IMR-90 (cell line): ENCODE results near the gene TNN. TPM values are rescaled to one million over a fixed set of nuclear protein-coding genes. Genes with fewer than 3 reads are reported as not detected.

Experiments
- ATAC-seq: fragments of 200-7000 bp; cut with Tn5 transposase; 2 replicates; pipeline ENCODE4 v1.9.1; 2020; ENCODE audit warnings: low read depth, mild to moderate bottlenecking, moderate library complexity
- BruUV-seq: library from RNA; stranded (reverse); fragments of 400-500 nt; replicated peaks from 2 replicates; lab custom pipeline; 2021; lab: Mats Ljungman, UMichigan
- CTCF ChIA-PET: fragments of 300-600 bp; formaldehyde crosslinking; extraction: SDS; loops from one replicate; lab custom pipeline; 2021; ENCODE audit warnings: antibody characterized with exemption; lab: Yijun Ruan, JAX
- POLR2A ChIA-PET: fragments of 300-600 bp; sonication (Branson Sonifier 250); formaldehyde crosslinking; loops from one replicate; lab custom pipeline; 2022; ENCODE audit warnings: antibody characterized with exemption; ENCODE audit not compliant: unreplicated experiment; lab: Charles Lee
- DNase-seq: peaks from one replicate; pipeline ENCODE4 v3.0.0; 2013
- H2AFZ ChIP-seq: replicated peaks from 2 replicates; pipeline ENCODE3; 2013; ENCODE audit warnings: low read length, mild to moderate bottlenecking; ENCODE audit not compliant: poor library complexity
- H2AK5ac ChIP-seq: 2 replicates; pipeline ENCODE4 v1.6.1; 2013; ENCODE audit warnings: low read depth, low read length, inconsistent platforms
- H2AK9ac ChIP-seq: replicated peaks from 2 replicates; pipeline ENCODE3; 2013; ENCODE audit warnings: mild to moderate bottlenecking, low read depth, low read length, moderate library complexity; ENCODE audit not compliant: poor library complexity
- H2BK120ac ChIP-seq: 2 replicates; pipeline ENCODE4 v1.6.1; 2013; ENCODE audit warnings: low read depth, low read length, inconsistent platforms
- H2BK15ac ChIP-seq: 3 replicates; pipeline ENCODE4 v1.6.1; 2013; ENCODE audit warnings: low read depth, low read length, inconsistent platforms
- H2BK20ac ChIP-seq: 2 replicates; pipeline ENCODE4 v1.6.1; 2013; ENCODE audit warnings: low read depth, mild to moderate bottlenecking, inconsistent platforms, low read length, moderate library complexity
- H2BK5ac ChIP-seq: 2 replicates; pipeline ENCODE4 v1.6.1; 2013; ENCODE audit warnings: mild to moderate bottlenecking, low read depth, low read length, inconsistent platforms; ENCODE audit not compliant: poor library complexity, severe bottlenecking
- H3K14ac ChIP-seq: replicated peaks from 2 replicates; pipeline ENCODE4 v1.6.1; 2013; ENCODE audit warnings: low read depth, low read length, inconsistent platforms
- H3K18ac ChIP-seq: 2 replicates; pipeline ENCODE4 v1.6.1; 2013; ENCODE audit warnings: low read depth, low read length, control low read depth
- H3K23ac ChIP-seq: 2 replicates; pipeline ENCODE4 v1.6.1; 2013; ENCODE audit warnings: low read depth, low read length, inconsistent platforms
- H3K27ac ChIP-seq: 2 replicates; pipeline ENCODE4 v1.5.1; 2013; ENCODE audit warnings: mild to moderate bottlenecking, control low read depth, low read length; ENCODE audit not compliant: insufficient read depth
- H3K27me3 ChIP-seq: 2 replicates; pipeline ENCODE4 v1.6.1; 2013; ENCODE audit warnings: low read length; ENCODE audit not compliant: control insufficient read depth, insufficient read depth
- H3K36me3 ChIP-seq: 2 replicates; pipeline ENCODE4 v1.6.1; 2013; ENCODE audit warnings: low read length, mixed read lengths; ENCODE audit not compliant: control insufficient read depth, insufficient read depth
- H3K4ac ChIP-seq: 2 replicates; pipeline ENCODE4 v1.6.1; 2013; ENCODE audit warnings: low read depth, low read length, inconsistent platforms
- H3K4me1 ChIP-seq: 2 replicates; pipeline ENCODE4 v1.6.1; 2013; ENCODE audit warnings: low read length, mixed read lengths; ENCODE audit not compliant: control insufficient read depth, insufficient read depth
- H3K4me2 ChIP-seq: 2 replicates; pipeline ENCODE4 v1.6.1; 2013; ENCODE audit warnings: low read depth, mild to moderate bottlenecking, control low read depth, low read length, moderate library complexity
- H3K4me3 ChIP-seq: 2 replicates; pipeline ENCODE4 v1.5.1; 2013; ENCODE audit warnings: low read depth, mild to moderate bottlenecking, control low read depth, low read length, moderate library complexity; ENCODE audit not compliant: insufficient read depth
- H3K56ac ChIP-seq: 2 replicates; pipeline ENCODE4 v1.6.1; 2013; ENCODE audit warnings: low read length, inconsistent platforms; ENCODE audit not compliant: insufficient read depth; ENCODE audit errors: extremely low read depth
- H3K79me1 ChIP-seq, 2 experiments: 2 replicates each; pipeline ENCODE4 v1.6.1; 2013; ENCODE audit warnings: low read length in 2 of 2, inconsistent platforms in 1 of 2, low read depth in 1 of 2
- H3K9ac ChIP-seq: 2 replicates; pipeline ENCODE4 v1.6.1; 2013; ENCODE audit warnings: low read depth, low read length, control low read depth
- H3K9me1 ChIP-seq: 2 replicates; pipeline ENCODE4 v1.6.1; 2013; ENCODE audit warnings: low read length, inconsistent platforms; ENCODE audit not compliant: insufficient read depth
- H3K9me3 ChIP-seq: 2 replicates; pipeline ENCODE4 v1.6.1; 2013; ENCODE audit warnings: low read length; ENCODE audit not compliant: control insufficient read depth, insufficient read depth
- H4K20me1 ChIP-seq: 2 replicates; pipeline ENCODE4 v1.6.1; 2013; ENCODE audit warnings: low read length, inconsistent platforms; ENCODE audit not compliant: insufficient read depth
- H4K5ac ChIP-seq: 2 replicates; pipeline ENCODE4 v1.6.1; 2013; ENCODE audit warnings: mild to moderate bottlenecking, low read depth, low read length, control low read depth
- H4K8ac ChIP-seq, 2 experiments: 2 replicates each; pipeline ENCODE4 v1.6.1; 2013; ENCODE audit warnings: low read depth in 2 of 2, low read length in 2 of 2, control low read depth in 1 of 2, inconsistent platforms in 1 of 2
- H4K91ac ChIP-seq: 2 replicates; pipeline ENCODE4 v1.6.1; 2013; ENCODE audit warnings: low read depth, low read length, inconsistent platforms; ENCODE audit not compliant: insufficient read depth
- SMC3 ChIP-seq: fragments of 150-350 bp; IDR thresholded peaks from 2 replicates; pipeline ENCODE4 v1.6.1; 2016; ENCODE audit warnings: low read depth, mild to moderate bottlenecking, antibody characterized with exemption, low read length, moderate library complexity
- WGBS, 2 experiments: methylation state at CpG; one replicate each; pipeline versions ENCODE4 v1.1.5 to v1.1.7; 2013; ENCODE audit warnings: missing lambda C conversion rate in 2 of 2; ENCODE audit not compliant: insufficient read length in 1 of 2; ENCODE audit errors: extremely low coverage in 2 of 2; 5-methylcytosine and 5-hydroxymethylcytosine counted together
- dilution Hi-C: fragments of 300-500 bp; cut with HindIII; formaldehyde crosslinking; loops from one replicate; pipeline ENCODE4 v1.14.3; 2018; ENCODE audit warnings: low sequenced_read_pairs; ENCODE audit not compliant: unreplicated experiment
- in situ Hi-C: fragments of 300-500 bp; cut with MboI; formaldehyde crosslinking; loops from 3 replicates; pipeline ENCODE4 v1.14.3; 2019; ENCODE audit warnings: low sequenced_read_pairs, inconsistent platforms, mixed read lengths
- intact Hi-C: fragments of 100-400 bp; cut with micrococcal nuclease; formaldehyde crosslinking; loops from 2 replicates; pipeline ENCODE4 v1.10.0; 2022
- polyA plus RNA-seq, 3 experiments: library from polyadenylated mRNA; depleted of rRNA; stranded (reverse); fragments of >200 nt; gene quantifications; 2 replicates each; pipeline ENCODE4 v1.2.3, GENCODE V29; 2012; ENCODE audit warnings: low replicate concordance in 1 of 3
- total RNA-seq: library from RNA; depleted of rRNA; stranded (reverse); fragments of >200 nt; gene quantifications from 2 replicates; pipeline ENCODE4 v1.2.3, GENCODE V29; 2012

The TNN gene
- total and polyA plus RNA-seq, 2 of the 4 experiments (the other 2 are of a cell fraction) = not detected

DNA sequence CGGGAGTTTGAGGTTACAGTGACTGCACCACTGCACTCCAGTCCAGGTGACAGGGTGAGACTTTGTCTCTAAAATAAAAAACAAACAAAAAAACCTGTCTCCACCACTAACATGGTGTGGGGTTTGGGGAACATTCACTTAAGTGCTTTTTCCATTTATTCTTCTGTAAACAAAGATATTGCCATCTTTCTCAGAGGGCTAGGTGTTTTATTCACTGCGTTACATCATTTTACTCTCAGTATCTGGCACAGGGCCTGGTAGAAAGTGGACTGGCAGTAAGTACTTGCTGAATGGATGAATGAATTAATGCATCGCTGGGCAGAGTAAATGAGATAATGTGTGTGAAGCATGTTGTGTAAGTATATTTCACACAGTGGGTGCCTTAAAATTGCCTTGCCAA is 104.9 kb downstream of the TNN start:
- Histone ChIP-seq H3K27me3 (no peaks in the 10 kb centered on the region), H2AK5ac (no peak overlapping the region), H3K4ac (no peak overlapping the region), H3K9ac (no peak overlapping the region), H4K5ac (no peak overlapping the region), H2BK20ac (no peak overlapping the region), H3K18ac (no peak overlapping the region), H3K36me3 (no peaks in the 10 kb centered on the region), H3K27ac (no peak overlapping the region), H3K56ac (no peak overlapping the region), H3K79me1 (no peaks in the 10 kb centered on the region), H4K91ac (no peak overlapping the region), H2BK5ac (no peak overlapping the region), H3K4me2 (no peak overlapping the region), H4K20me1 (no peaks in the 10 kb centered on the region), H3K9me3 (no peaks in the 10 kb centered on the region), H2BK15ac (no peak overlapping the region), H3K9me1 (no peaks in the 10 kb centered on the region), H3K4me3 (no peak overlapping the region), H3K14ac (no peak overlapping the region), H2AK9ac (no peak overlapping the region), H3K4me1 (no peaks in the 10 kb centered on the region), H2AFZ (no peak overlapping the region), H4K8ac (no peak overlapping the region), H2BK120ac (no peak overlapping the region), H3K23ac (no peak overlapping the region)
- WGBS, 2 experiments = no CpG with 5 or more reads among the region's 3 CpGs
- ChIA-PET CTCF (no interaction called here), POLR2A (no interaction called here)
- no peak for ATAC-seq
- BruUV-seq = no TSS peak
- DNase-seq = no peak
- intact Hi-C loops = loop anchor here (2.0 kb wide), 1 partner anchor 244 kb away; no protein-coding TSS in a partner anchor
- dilution Hi-C loops = no loop called here
- no peak for TF ChIP-seq SMC3
- in situ Hi-C loops = loop anchor here (25.0 kb wide), 1 partner anchor 1690 kb away; no protein-coding TSS in a partner anchor
